ENCODE results near the gene DCP2.

DNA sequence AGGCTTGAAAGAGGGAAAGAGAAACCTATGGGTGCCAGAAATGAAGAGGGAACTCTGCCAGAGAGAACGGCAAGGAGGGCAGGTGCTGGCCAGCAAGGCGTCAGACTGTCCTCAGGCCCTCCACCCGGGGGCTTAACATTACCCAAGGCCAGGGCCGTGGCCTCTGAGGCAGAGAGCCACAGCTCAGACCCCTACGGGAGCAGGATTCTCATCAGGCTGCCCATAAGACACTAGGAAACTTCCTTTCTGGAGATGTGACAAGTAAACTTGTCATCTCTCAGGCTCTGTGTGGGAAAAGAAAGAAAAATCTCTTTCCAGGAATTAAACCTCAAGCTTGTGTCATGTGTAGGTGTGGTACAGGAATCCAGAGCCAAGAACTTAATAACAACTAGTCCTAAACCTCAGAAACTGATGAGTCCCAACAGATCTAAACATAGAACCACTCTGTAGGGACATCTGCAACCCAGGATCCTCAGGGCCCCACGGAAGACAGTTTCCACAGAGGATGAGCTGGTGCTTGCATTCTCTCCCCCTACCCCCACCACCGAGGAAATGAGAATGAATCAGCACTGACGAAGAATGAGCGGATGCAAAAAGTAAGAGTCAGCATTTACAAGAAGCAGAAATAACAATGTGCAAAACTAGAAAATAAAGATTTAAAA, 74.3 kb downstream of the DCP2 start:
- TF ChIP-seq, protein P1, sequence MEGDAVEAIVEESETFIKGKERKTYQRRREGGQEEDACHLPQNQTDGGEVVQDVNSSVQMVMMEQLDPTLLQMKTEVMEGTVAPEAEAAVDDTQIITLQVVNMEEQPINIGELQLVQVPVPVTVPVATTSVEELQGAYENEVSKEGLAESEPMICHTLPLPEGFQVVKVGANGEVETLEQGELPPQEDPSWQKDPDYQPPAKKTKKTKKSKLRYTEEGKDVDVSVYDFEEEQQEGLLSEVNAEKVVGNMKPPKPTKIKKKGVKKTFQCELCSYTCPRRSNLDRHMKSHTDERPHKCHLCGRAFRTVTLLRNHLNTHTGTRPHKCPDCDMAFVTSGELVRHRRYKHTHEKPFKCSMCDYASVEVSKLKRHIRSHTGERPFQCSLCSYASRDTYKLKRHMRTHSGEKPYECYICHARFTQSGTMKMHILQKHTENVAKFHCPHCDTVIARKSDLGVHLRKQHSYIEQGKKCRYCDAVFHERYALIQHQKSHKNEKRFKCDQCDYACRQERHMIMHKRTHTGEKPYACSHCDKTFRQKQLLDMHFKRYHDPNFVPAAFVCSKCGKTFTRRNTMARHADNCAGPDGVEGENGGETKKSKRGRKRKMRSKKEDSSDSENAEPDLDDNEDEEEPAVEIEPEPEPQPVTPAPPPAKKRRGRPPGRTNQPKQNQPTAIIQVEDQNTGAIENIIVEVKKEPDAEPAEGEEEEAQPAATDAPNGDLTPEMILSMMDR (conservative IDR thresholded peaks at IDR 0.05): no peak
- TF ChIP-seq ZFX (IDR thresholded peaks at IDR 0.05): no peak

Measured in C4-2B (cell line).